GM19023 (cell line): ENCODE results near the gene ZBTB20.

Source experiments
- ATAC-seq: cut with Tn5 transposase; IDR thresholded peaks from one replicate; pipeline ENCODE4 v1.9.1; 2021; ENCODE audit warnings: mild to moderate bottlenecking, moderate library complexity; ENCODE audit not compliant: unreplicated experiment

ZBTB20 gene

GRCh38 chr3:114435386-114436115 is 711.5 kb downstream of the ZBTB20 start:
- ATAC-seq = no peak

- ATAC-seq = no peak
Observed at GRCh38 chr3:114432310-114432709, 714.8 kb downstream of the ZBTB20 start.

- ATAC-seq = peak; percentile 79
Observed at GRCh38 chr3:114428044-114428595, 719.0 kb downstream of the ZBTB20 start.

GRCh38 chr3:114427285-114428043 is 719.6 kb downstream of the ZBTB20 start:
- ATAC-seq = peak; percentile 26

GRCh38 chr3:114424337-114424736 is 722.8 kb downstream of the ZBTB20 start:
- ATAC-seq = no peak

- ATAC-seq = no peak
Observed at GRCh38 chr3:114421204-114421603, 725.9 kb downstream of the ZBTB20 start.

- ATAC-seq = no peak
Observed at GRCh38 chr3:114420072-114420471, 727.0 kb downstream of the ZBTB20 start.

GRCh38 chr3:114418724-114419543 is 728.2 kb downstream of the ZBTB20 start:
- peak; percentile 72 for ATAC-seq

GRCh38 chr3:114418107-114418506 is 729.0 kb downstream of the ZBTB20 start:
- ATAC-seq = peak; percentile 81

GRCh38 chr3:114417675-114418074 is 729.4 kb downstream of the ZBTB20 start:
- peak; percentile 15 for ATAC-seq

- ATAC-seq = no peak
Observed at GRCh38 chr3:114417265-114417664, 729.8 kb downstream of the ZBTB20 start.

GRCh38 chr3:114411811-114412803 is 735.0 kb downstream of the ZBTB20 start:
- ATAC-seq = peak; percentile 77

- ATAC-seq = no peak
Observed at GRCh38 chr3:114411190-114411668, 735.9 kb downstream of the ZBTB20 start.

GRCh38 chr3:114408736-114409670 is 738.1 kb downstream of the ZBTB20 start:
- no peak for ATAC-seq

GRCh38 chr3:114406922-114407321 is 740.2 kb downstream of the ZBTB20 start:
- no peak for ATAC-seq

- ATAC-seq = no peak
Observed at GRCh38 chr3:114406286-114406685, 740.8 kb downstream of the ZBTB20 start.

GRCh38 chr3:114405202-114405990 is 741.7 kb downstream of the ZBTB20 start:
- ATAC-seq = peak; percentile 58

- ATAC-seq = no peak
Observed at GRCh38 chr3:114404590-114404989, 742.5 kb downstream of the ZBTB20 start.
